ENCODE data around the gene NR0B2.
A peak's percentile ranks its signal among the peaks of the same experiment; 100 is the strongest.

Gene NR0B2

GRCh38 chr1:26932531-26932930 is 18.8 kb upstream of the NR0B2 start:
- DNase-seq: no peak

DNA sequence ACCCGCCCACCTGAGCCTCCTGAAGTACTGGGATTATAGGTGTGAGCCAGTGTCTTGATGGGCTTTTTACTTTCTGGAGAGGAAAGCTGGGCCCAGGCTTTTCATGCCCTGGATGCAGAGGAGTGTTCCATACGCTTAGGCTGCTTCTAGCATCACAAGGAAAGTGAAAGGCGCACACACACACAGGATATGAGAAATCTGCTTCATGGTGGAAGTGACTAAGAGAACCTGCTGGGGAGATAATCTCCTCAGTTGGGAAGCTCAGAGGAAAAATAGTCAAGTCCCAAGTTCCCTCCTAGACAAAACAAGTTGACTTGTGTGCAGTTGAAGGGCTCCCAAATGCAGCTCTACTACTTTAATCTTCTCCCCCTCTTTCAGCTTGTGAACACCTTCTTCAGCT is 9.9 kb upstream of the NR0B2 start:
- DNase-seq: no peak

GRCh38 chr1:26922901-26923300 is 9.1 kb upstream of the NR0B2 start:
- no peak for DNase-seq

DNA sequence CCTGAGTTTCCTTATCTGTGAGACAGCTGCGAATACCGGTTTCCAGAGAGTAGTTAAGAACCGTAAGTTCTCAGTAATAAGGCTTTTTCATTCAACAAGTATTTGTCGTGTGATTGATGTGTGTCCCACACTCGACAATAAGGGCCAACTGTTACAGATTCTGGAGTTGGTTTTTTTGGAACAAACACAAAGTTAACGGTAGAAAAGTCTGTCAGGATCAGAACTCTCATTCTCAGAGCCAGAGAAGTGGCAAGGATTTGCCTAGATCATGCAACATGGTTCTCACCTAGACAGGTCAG is 8.6 kb upstream of the NR0B2 start:
- no peak for DNase-seq

- DNase-seq: peak; percentile 98
These were observed 8.0 kb upstream of the NR0B2 start, which contains the start of gene NUDC for GRCh38 chr1:26921540-26922430. Gene NUDC, plus strand, starts transcription at chr1:26921743. Its CDS starts 106 bp downstream, at chr1:26921849.

DNA sequence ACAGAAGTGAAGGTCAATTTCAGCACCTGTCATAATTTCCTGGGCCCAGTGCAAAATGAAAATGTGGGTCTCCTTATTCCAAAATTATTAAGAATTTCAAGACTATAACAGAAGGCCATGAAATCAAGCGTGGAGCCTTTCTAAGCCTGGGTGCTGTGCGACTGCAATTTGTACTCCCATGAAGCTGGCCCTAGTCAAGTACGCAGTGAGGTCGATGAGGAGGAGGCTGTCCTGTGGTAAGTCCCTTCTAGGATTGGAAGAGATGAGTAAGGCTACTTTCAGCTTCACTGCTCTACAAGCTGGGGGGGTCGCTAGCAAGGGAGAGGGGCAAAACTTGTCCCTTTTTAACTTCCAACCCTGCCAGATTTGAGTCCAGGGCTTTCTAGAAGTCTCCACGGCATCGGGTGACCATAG is 7.4 kb upstream of the NR0B2 start:
- DNase-seq: no peak

GRCh38 chr1:26915204-26915842 is 1.5 kb upstream of the NR0B2 start:
- no peak for DNase-seq

DNA sequence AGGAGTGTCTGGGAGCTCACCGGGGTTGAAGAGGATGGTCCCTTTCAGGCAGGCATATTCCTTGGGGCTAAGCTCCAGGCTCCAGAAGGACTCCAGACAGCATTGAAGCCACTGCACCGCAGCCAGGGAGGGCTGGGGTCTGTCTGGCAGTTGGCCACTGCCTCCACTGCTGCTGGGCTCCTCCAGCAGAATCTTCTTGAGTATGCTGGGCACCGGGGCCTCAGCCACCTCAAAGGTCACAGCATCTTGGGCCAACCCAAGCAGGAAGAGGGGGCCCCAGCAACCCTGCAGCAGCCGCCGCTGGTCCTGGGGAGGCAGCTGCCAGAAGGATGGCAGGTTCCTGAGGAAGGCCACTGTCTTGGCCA is 404 bp downstream of the NR0B2 start:
- no peak for DNase-seq

- DNase-seq: no peak
These were observed 1.7 kb downstream of the NR0B2 start for GRCh38 chr1:26912147-26912490.

DNA sequence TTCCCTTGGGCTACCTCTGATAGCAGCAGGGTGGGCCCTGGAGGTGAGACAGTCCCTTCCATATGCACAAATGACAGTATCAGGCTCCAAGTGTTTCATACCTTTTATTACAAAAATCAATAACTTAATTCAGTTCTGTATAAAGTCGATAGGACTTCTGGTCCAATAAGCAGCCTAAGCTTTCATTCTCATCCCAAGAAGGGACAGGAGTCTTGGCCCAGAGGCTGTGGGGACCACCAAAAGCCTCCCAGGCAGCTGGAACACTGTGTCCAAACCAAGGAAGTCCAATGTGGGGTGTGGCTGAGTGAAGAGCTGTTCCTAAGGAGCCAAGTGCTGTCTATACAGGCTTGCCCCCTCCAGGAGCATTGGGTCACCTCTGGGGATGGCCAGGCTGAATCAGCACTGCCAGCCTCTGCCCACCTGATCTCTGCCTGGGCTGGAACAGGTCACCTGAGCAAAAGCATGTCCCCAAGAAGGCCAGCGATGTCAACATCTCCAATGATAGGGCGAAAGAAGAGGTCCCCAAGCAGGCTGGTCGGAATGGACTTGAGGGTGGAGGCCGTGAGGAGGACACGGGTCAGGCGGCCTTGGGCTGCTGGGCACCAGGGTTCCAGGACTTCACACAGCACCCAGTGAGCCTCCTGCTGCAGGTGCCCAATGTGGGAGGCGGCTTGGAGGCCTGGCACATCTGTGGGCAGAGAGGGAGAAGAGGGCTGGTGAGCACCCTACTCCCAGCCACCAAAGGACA is 2.2 kb downstream of the NR0B2 start:
- no peak for DNase-seq

DNA sequence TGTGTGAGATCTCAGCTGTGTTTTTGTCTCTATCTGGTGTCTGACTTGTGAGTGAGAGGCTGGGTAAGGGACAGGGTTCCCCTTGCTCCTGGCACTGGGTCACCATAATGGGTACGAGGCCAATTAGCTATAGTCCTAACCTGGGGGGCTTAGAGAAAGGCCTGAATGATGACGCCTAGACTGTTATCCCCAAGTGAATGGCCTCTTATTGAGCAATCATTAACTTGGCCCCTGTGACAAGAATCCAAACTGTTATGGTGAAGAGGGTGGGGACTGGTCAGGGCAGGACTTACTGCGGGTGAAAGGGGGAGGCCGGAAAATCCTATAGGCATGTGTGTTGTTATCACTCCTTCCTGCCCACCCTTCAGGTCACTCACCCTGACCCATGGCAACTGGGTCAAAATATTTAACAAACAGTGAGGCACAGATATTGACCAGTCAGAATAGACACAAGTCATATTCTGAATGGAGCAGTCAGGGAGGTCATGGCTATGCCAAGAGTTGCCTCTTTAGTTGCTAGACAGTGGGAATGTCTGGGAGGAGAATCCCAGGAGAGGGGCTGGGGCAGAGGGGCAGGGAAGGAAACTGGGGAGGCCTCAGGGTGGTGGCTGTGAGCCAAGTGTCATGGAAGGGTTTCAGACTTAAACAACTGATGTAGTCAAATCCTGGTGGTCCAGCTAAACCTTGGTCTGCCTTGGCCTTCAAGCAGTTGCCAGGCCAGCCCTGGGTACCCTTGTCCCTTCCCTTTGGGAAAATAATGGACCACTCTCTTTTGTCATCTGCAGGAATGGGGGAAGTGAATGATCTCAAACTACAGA is 3.2 kb downstream of the NR0B2 start:
- no peak for DNase-seq

GRCh38 chr1:26909951-26910342 is 3.8 kb downstream of the NR0B2 start:
- DNase-seq: no peak

DNA sequence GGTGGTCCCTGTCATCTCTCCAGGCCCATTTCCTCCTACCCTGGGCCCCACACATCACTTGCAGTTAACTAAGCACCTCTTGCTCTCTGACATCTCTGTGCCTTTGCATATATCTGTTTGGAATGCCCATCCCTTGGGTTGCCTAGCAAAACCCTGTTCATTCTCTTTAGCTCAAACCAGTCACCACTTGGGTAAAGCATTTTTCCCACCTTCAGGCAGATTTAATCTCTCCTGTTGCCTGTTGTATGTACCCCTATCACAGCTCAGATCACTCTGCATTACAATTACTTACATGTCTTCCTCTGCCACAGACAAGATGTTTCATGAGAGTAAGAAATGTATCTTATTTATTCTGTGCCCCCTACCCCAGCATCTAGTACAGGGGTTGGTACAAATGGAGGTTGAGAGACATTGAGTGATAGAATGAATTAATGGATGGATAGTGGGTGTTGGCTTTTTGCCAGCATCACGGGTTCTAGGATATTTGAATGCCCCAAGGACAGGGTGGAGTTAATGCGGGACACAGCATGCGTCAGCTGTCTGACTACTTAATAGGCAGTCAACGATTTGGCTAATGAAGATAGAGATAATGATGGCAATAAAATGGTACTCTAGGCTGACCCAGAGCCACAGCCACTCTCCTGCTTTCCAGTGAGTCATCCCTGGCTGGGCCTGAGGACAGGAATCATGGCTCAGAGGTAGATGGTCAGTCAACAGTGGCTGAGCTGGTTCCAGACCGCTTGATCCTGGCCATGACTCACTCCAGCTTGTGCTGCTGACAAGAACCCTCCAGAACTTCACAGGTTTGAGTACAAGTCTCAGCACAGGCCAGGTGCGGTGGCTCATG is 6.5 kb downstream of the NR0B2 start:
- DNase-seq: no peak

DNA sequence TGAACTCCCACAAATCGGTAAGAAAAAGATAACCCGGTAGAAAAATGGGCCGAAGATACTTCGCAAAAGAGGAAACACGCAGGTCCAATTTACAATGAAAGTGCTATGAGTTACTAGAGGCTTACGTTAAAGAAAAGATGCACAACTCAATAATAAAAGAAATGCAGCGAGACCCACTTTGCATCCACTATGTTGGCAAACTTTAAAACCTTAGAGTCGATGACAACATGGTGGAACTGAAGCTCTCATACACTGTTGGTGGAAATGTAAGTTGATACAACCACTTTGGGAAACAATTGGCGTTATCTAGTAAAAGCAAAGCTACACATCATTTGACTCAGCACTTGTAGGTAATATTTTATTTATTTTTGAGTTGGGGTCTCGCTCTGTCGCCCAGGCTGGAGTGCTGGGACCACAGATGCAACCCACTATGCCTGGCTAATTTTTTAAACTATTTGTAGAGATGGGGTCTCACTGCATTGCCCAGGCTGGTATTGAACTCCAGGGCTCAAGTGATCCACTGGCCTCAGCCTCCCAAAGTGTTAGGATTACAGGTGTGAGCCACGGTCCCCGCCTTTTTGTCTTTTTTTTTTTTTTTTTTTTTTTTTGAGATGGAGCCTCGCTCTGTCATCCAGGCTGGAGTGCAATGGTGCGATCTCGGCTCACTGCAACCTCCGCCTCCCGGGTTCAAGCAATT is 12.8 kb downstream of the NR0B2 start:
- no peak for DNase-seq

GRCh38 chr1:26900001-26900814 is 13.6 kb downstream of the NR0B2 start, which contains the start of gene GPATCH3:
Gene GPATCH3, minus strand, starts transcription at chr1:26900467. Its CDS starts 25 bp downstream, at chr1:26900442.
- peak; percentile 92 for DNase-seq

GRCh38 chr1:26897351-26897750 is 16.4 kb downstream of the NR0B2 start:
- DNase-seq: no peak

DNA sequence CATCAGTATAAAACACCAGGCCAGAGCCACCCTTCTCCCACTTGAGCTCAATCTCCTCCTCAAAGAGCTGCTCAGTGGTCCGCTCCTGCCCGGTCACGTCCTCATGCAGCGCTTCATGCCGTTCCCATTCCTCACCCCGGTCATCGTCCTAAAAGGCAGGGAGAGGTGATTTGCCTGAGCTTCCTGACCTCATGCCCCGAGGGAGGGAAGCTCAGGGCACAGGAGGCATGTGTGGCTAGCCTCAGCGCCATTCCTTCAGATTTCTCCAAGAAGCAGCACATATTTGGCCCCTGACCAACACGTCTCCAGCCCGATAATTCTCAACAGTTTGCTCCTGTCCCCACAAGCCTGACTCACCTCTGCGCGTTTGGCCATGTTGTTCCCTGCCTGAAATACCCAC is 19.5 kb downstream of the NR0B2 start:
- DNase-seq: no peak

DNA sequence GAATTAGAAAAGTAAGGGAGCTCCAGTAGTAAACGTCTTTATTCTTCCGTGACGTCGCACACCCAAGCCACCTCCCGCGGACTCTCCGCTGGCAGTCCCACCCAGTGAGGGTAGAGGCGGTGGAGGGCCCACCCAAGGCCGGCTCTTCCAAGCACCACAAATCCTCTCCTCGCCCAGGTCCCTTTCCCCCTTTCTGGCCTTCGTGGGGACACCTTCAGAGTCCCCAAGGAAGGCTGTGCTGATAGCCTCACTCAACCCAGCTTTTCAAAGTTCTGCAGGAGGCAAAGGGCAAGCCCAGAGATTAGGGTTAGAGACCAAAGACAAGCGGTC is 23.3 kb downstream of the NR0B2 start:
- DNase-seq: no peak

GRCh38 chr1:26889551-26890466 is 24.0 kb downstream of the NR0B2 start, which contains the start of gene GPN2:
Gene GPN2, minus strand, starts transcription at chr1:26890283. Its CDS starts 187 bp downstream, at chr1:26890096.
- DNase-seq: peak; percentile 86
